ENCODE results near the gene AAK1. TPM values are rescaled to one million over a fixed set of nuclear protein-coding genes. Genes with fewer than 3 reads are reported as not detected.

AAK1 gene
- total RNA-seq, 1 experiment from 2014 or later: 35.6 TPM

- DNase-seq (ENCODE audit: low spot score) (no peak), ATAC-seq (no peak)
- Mint-ChIP-seq H3K4me1 (peaks cover 6% of the 10 kb centered on the region), H3K27ac (no peak overlapping the region), H3K4me3 (no peak overlapping the region), H3K9me3 (peaks cover 21% of the 10 kb centered on the region), H3K27me3 (ENCODE audit: low read depth) (no peaks in the 10 kb centered on the region), H3K36me3 (peaks cover 16% of the 10 kb centered on the region)
- CTCF ChIA-PET: interaction anchor here (0.5 kb wide), 1 partner anchor 44 kb away, joined by 4 read pairs; no protein-coding TSS in a partner anchor
- POLR2A ChIA-PET: no interaction called here
- TF ChIP-seq FOXP1 (CRISPR knock-in tag; IDR thresholded peaks at IDR 0.05; ENCODE audit: borderline replicate concordance) (no peak), CREB1 (CRISPR knock-in tag; IDR thresholded peaks at IDR 0.05) (no peak), TCF7 (CRISPR knock-in tag; IDR thresholded peaks at IDR 0.05; ENCODE audit: low read depth) (no peak), IRF1 (CRISPR knock-in tag; IDR thresholded peaks at IDR 0.05) (no peak), CBFB (CRISPR knock-in tag; IDR thresholded peaks at IDR 0.05; ENCODE audit: low read depth) (no peak), AR (CRISPR knock-in tag; IDR thresholded peaks at IDR 0.05) (no peak), FOXJ3 (CRISPR knock-in tag; IDR thresholded peaks at IDR 0.05; ENCODE audit: borderline replicate concordance) (no peak), E2F4 (CRISPR knock-in tag; IDR thresholded peaks at IDR 0.05; ENCODE audit: borderline replicate concordance, low read depth) (no peak), STAT6 (CRISPR knock-in tag; conservative IDR thresholded peaks at IDR 0.05; ENCODE audit: low read depth) (no peak), GABPB1 (CRISPR knock-in tag; IDR thresholded peaks at IDR 0.05) (no peak), JUN (CRISPR knock-in tag; IDR thresholded peaks at IDR 0.05) (no peak), ZSCAN18 (CRISPR knock-in tag; IDR thresholded peaks at IDR 0.05) (no peak), NFATC4 (CRISPR knock-in tag; IDR thresholded peaks at IDR 0.05) (no peak), ZBTB43 (CRISPR knock-in tag; IDR thresholded peaks at IDR 0.05) (no peak), SMAD4 (CRISPR knock-in tag; IDR thresholded peaks at IDR 0.05) (no peak), RORB (CRISPR knock-in tag; IDR thresholded peaks at IDR 0.05) (no peak), OVOL2 (CRISPR knock-in tag; IDR thresholded peaks at IDR 0.05; ENCODE audit: borderline replicate concordance) (no peak)
Observed at GRCh38 chr2:69605284-69605683, 38.3 kb downstream of the AAK1 start.
